HG03460 (cell line): ENCODE data around the gene TOM1.
A peak's percentile ranks its signal among the peaks of the same experiment; 100 is the strongest.

Experiments
- ATAC-seq: cut with Tn5 transposase; IDR thresholded peaks from one replicate; pipeline ENCODE4 v1.9.1; 2021; ENCODE audit not compliant: unreplicated experiment

The TOM1 gene

DNA sequence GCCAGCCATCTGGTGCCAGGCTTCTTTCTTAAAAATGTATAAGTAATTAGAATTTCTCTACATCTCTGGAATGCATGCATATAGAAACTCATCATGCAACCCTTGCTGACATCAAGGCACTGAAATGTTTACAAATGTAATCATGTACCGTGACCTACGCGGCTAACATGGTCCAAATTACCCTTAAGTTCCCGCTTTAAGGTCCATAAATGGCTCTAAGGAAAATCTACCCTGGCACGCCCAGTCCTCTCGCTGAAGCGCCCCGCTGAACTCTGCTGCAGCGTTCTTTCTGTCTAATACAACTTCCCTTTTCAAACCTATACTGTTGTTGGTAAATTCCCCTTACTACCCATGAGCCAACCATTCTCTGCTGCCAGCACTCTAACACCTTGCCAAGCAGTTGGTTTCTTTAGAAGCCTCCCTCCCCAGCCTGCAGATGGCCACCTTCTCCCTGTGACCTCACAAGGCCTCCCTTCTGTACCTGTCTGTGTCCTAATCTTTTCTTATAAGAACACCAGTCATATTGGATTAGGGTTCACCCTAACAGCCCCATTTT, 67.7 kb downstream of the TOM1 start:
- no peak for ATAC-seq

- ATAC-seq = no peak
Measured at GRCh38 chr22:35368386-35368785, 68.7 kb downstream of the TOM1 start.

DNA sequence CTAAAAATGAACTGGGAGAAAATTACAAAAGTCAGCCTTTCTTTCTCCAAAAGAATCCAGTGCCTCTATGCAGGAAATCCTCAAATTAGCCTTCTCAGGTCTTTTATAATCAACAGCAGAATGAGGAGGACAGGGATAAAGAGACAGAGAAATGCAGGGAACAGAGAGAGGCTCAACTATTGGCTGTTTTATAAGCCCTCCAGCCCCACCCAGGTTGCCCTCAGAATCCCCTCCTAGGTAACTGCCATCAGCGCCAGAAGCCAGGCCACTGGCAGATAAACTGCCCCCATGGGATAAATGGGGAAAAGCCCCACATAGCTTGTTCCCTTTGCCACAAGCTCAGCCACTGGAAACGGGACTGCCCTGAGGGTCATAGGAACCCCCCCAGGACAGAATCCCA, 70.3 kb downstream of the TOM1 start:
- ATAC-seq = no peak

GRCh38 chr22:35373781-35374180, 74.1 kb downstream of the TOM1 start:
- no peak for ATAC-seq

DNA sequence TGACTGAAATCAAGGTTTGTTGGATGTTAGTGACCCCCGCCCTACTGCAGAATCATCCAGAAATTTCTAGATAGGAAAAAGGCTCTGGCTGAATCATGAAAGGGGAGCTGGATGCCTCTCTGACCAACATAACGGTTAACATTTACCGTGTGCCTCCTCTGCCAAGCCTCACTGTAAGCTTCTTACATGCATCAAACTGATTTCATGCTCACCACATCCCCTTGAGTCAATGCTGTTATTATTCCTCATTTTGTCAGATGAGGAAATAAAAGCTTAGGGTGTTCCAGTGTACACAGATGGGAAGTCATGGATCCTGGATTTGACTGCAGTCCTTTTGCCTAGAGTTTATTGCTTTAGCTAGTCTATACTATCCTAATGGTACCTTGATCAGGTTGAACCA, 75.3 kb downstream of the TOM1 start:
- ATAC-seq = no peak

DNA sequence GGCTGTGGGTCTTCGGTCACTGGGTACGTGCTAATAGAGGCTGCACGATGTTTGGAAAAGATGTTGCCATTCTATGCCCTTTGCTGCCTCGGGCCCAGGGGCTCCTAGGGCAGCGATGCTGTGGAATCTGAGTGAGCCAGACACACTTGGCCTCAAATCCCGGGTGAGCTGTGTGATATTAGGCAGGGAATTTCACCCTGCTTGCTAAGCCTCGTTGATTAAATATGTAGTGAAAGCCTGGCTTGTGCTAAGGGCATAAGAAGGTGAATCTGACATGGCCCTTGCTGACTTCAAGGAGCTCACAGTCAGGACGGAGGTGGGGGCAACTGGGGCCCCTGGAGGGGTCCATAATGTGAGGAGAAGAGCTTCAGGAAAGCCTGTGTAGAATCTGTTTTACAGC, 75.8 kb downstream of the TOM1 start:
- no peak for ATAC-seq

DNA sequence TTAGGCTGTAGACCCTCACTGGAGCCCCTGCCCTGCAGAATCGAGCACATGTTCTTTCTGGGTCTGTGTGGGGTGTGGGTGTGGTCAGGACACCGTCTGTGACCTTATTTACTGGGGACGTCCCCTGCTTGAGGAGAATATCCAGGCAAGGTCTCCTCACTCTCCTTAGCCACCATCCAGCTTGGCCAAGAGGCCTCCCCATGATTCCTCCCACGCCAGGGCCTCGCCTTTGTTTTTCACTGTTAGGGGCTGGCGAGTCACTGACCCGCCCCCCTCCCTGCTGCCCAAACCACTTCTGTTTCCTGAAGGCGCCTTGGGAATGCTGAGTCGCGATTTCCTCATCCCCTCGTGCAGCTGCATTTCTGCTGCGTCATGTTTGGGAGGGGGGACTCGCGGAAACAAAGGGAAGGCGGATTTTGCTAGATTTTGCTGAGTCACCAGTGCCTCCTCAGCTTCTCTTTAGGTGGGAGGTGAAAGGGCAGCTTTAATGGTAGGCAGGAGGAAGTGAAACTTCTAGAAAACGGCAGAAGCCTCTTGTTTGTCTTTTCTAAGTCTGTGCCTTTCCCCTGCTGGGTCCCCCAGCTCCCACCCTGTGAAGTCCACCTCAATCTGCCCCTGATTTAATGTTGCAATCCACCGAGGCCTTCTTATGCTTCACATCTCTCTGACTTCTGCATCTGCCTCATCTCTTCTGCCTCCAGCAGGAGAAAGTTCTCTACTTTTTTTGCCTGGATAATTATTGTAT, 77.2 kb downstream of the TOM1 start:
- ATAC-seq = peak; percentile 49

DNA sequence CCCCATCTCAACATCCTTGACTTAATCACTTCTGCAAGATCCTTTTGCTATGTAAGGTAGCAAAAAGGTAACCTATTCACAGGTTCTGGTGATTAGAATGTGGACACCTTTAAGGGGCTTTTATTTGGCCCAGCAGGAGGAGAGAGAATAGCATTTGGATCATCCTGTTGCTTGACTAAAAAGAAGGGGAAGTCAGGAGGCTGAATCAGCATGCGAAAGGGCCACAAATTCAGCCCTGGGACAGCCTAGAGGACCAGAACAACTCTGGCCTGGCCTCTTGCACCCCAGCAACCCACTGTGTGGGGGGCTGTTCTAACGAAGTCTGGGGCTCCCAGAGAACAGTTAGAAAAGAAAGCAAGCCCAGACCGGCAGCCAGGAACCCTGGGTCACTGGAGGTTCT, 78.0 kb downstream of the TOM1 start:
- no peak for ATAC-seq

GRCh38 chr22:35378621-35379020, 78.9 kb downstream of the TOM1 start:
- ATAC-seq = no peak

DNA sequence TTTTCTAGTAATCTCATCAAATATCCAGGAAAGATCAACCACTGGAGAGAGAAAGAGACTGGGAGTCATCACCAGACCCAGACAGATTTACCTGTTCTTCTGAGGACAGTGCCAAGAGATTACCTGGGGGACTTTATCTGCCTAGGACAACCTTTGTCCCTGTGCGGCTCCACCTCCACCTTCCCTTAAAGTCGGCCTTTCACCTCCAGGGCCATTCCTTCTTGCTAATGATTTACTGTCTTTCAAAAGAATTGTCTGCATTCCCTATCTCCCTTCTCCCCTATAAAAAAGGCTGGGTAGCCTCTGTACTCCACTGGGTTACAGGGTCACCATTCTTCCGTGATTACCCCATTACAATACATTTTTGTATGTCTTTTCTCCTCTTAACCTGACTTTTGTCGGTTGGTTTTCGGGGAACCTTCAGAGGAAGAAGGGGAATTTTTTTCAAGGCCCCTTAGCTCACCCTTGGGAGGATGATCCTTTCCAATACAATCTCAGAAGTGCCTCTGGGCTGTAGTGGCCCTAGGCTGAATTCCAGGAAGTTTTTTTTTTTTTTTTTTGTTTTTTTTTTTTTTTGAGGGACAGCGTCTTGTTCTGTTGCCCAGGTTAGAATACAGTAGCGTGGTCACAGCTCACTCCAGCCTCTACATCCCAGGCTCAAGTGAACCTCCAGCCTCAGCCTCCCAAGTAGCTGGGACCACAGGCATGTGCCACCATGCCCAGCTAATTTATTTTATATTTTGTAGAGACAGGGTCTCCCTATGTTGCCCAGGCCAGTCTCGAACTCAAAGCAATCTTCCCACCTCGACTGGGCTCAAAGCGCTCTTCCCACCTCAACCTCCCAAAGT, 79.7 kb downstream of the TOM1 start:
- no peak for ATAC-seq

DNA sequence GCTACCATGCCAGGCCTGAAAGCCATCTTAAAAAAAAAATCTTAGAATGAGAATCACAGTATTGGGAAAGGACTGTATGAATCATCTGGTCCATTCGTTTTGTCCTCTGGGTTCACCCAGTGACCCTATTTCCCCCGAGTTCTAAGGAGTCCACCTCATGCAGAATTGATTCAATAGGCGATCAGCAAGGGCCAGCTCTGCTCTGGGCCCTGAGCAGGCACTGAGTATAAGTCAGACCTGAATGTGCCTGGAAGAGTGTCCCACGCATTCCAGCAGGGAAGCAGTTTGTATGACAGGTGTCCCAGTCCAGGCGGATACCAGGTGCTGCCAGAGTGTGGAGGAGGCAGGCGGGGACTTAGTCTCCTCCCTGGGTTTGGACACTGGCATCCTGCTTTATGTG, 80.3 kb downstream of the TOM1 start:
- no peak for ATAC-seq

GRCh38 chr22:35380537-35381423, 81.1 kb downstream of the TOM1 start, which contains the start of gene HMOX1:
Gene HMOX1, plus strand, starts transcription at chr22:35381096. Its CDS starts 78 bp downstream, at chr22:35381174.
- peak; percentile 48 for ATAC-seq

GRCh38 chr22:35381424-35382009, 81.8 kb downstream of the TOM1 start:
- ATAC-seq = no peak

GRCh38 chr22:35383679-35384071, 84.0 kb downstream of the TOM1 start:
- no peak for ATAC-seq

GRCh38 chr22:35384527-35384926, 84.8 kb downstream of the TOM1 start:
- ATAC-seq = no peak

- no peak for ATAC-seq
Measured at GRCh38 chr22:35384975-35385588, 85.4 kb downstream of the TOM1 start.

DNA sequence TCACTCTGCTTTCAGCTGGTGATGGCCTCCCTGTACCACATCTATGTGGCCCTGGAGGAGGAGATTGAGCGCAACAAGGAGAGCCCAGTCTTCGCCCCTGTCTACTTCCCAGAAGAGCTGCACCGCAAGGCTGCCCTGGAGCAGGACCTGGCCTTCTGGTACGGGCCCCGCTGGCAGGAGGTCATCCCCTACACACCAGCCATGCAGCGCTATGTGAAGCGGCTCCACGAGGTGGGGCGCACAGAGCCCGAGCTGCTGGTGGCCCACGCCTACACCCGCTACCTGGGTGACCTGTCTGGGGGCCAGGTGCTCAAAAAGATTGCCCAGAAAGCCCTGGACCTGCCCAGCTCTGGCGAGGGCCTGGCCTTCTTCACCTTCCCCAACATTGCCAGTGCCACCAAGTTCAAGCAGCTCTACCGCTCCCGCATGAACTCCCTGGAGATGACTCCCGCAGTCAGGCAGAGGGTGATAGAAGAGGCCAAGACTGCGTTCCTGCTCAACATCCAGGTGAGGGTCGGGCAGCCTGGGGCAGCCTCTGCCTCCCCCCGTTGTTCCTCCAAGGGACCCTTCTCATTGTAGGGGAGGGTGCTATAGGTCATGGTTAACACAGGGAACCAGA, 87.1 kb downstream of the TOM1 start:
- ATAC-seq = no peak

GRCh38 chr22:35390933-35391332, 91.2 kb downstream of the TOM1 start:
- ATAC-seq = no peak

DNA sequence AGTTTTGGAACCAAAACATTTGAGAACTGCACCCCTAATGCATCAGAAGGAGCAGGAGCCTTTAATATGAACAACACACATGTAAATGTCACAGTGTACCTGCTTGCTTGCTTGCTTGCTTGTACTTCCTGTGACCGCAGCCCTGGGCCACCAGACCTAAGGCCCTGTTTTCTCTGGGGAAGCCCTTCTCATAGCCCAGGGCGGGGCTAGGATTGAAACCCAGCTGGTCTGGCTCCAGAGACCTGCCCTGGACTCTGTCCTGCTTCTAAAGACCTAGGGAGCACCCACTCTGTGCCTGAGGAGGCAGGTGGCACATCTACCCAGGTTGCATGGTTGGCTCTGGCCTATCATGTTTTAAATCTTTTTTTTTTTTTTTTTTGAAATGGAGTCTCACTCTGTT, 92.7 kb downstream of the TOM1 start:
- ATAC-seq = no peak
